Right cardiac atrium (tissue), 5 donors: ENCODE data around the gene CXCL13. TPM values are rescaled to one million over a fixed set of nuclear protein-coding genes. Genes with fewer than 3 reads are reported as not detected.

Experiments used
- polyA plus RNA-seq: library from polyadenylated mRNA; stranded (reverse); fragments of 200-250 nt; gene quantifications from one replicate; pipeline ENCODE4 v1.2.3, GENCODE V29; 2013
- total RNA-seq, 4 donors: library from RNA; stranded (reverse); fragmentation: NEBNext Ultra II Directional; extraction: Animal tissue kit (Norgen Biotek cat#: 25700); gene quantifications; one replicate each; pipeline ENCODE4 v1.2.1, GENCODE V29; 2021
- donor health status: healthy with polysubstance abuse.
- donor health status: DM: no; HTN: yes; CAD: no.
- donor health status: DM: no; HTN: no; CAD: no.
- donor health status: DM: no; HTN: yes; CAD: no; lungs with severe emphysema.
- donor health status: DM: yes; HTN: yes; CAD: no.

The CXCL13 gene
- total and polyA plus RNA-seq, 5 donors, result not detected

Other genes starting within 250 kb of the CXCL13 start
- gene CNOT6L, start 213.5 kb downstream of the CXCL13 start, total RNA-seq, result 10 to 100 TPM; 21.9 to 27.1 (median 22.9) TPM
- gene CNOT6L, start 213.5 kb downstream of the CXCL13 start, polyA plus RNA-seq, result 3.6 TPM